Gastroesophageal sphincter (tissue), 4 donors: ENCODE results near the gene C19orf18. TPM values are rescaled to one million over a fixed set of nuclear protein-coding genes. Genes with fewer than 3 reads are reported as not detected.

Experiments
- ATAC-seq: fragments of 150-250 bp; one replicate; pipeline ENCODE4 v1.9.1; 2016; ENCODE audit warnings: mild to moderate bottlenecking, moderate library complexity
- H3K27ac ChIP-seq, 4 donors: fragments of 200-600 bp; sonication (generic) in 3 of 4; 1 replicate in 3 of 4; 2 replicates in 1 of 4; pipeline ENCODE4 v1.5.1; 2016 to 2019
- H3K27me3 ChIP-seq: fragments of 200-600 bp; sonication (generic); one replicate; pipeline ENCODE4 v1.5.1; 2019
- H3K36me3 ChIP-seq, 2 donors: fragments of 200-600 bp; sonication (generic); one replicate each; pipeline ENCODE4 v1.5.1; 2019; ENCODE audit warnings: control low read depth in 1 of 2
- H3K4me1 ChIP-seq, 3 donors: fragments of 200-600 bp; sonication (generic); 1 replicate in 2 of 3; 2 replicates in 1 of 3; pipeline ENCODE4 v1.5.1; 2016 to 2019; ENCODE audit warnings: control low read depth in 2 of 3
- H3K4me3 ChIP-seq, 2 donors: fragments of 200-600 bp; sonication (generic); one replicate each; pipeline ENCODE4 v1.5.1; 2019; ENCODE audit warnings: mild to moderate bottlenecking in 1 of 2, moderate library complexity in 1 of 2
- H3K9me3 ChIP-seq, 3 donors: fragments of 200-600 bp; sonication (generic); one replicate each; pipeline ENCODE4 v1.5.1; 2017 to 2019; ENCODE audit warnings: control low read depth in 2 of 3
- EP300 ChIP-seq: sonication (generic); formaldehyde crosslinking; IDR thresholded peaks from one replicate; pipeline ENCODE4 v1.6.1; 2017; ENCODE audit warnings: antibody characterized with exemption, mild to moderate bottlenecking
- POLR2A ChIP-seq, 2 donors: fragments of 450-650 bp; IDR thresholded peaks; one replicate each; pipeline ENCODE4 v1.6.1; 2017; ENCODE audit warnings: antibody characterized with exemption in 2 of 2, mild to moderate bottlenecking in 2 of 2, moderate library complexity in 1 of 2
- POLR2AphosphoS5 ChIP-seq: sonication (generic); formaldehyde crosslinking; IDR thresholded peaks from one replicate; pipeline ENCODE4 v1.6.1; 2017; ENCODE audit warnings: antibody characterized with exemption
- WGBS, 2 donors: methylation state at CpG; one replicate each; pipeline ENCODE4 v1.1.5; 2018; ENCODE audit warnings: low coverage in 1 of 2; 5-methylcytosine and 5-hydroxymethylcytosine counted together
- total RNA-seq, 4 donors: library from RNA; depleted of rRNA; stranded (reverse); fragments of >200 nt; gene quantifications; one replicate each; pipeline ENCODE4 v1.1.0, GENCODE V29; 2016
- TF ChIP-seq, protein P1 (sequence below), 4 experiments: fragments of 200-600 bp in 2 of 4; fragments of 450-650 bp in 2 of 4; sonication (generic) in 1 of 4; IDR thresholded peaks; one replicate each; pipeline ENCODE4 v1.5.1; 2017 to 2019; ENCODE audit warnings: antibody characterized with exemption in 4 of 4, mild to moderate bottlenecking in 2 of 4, moderate library complexity in 2 of 4

The C19orf18 gene
- total RNA-seq, 4 donors from 2014 or later = 4.8 TPM; not detected in 3

DNA sequence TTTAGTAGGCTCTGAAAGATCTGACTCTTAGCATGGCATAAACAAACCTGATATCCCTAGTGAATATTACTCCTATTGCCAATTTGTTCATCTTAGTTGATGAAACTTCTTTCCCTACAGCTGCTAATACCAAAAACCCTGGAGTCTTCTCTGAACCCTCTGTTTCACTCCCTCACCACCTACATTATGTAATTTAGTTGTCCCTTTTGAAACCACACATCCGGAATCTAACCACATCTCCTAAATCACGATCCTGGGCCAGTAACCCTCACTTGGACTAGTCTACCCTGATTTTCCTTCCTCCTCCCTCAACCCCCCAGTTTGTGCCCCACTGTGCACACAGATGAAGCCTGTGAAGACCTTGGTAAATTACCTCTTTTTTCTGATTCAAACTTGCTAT, 28.0 kb downstream of the C19orf18 start:
- H3K9me3 ChIP-seq = peaks cover 0 to 72% (median 0%) of the 10 kb centered on the region in 3 donors
- ATAC-seq = no peak
- WGBS, 2 donors = 58 to 82% methylated on average over 2 of the region's 2 CpGs
- no peak for TF ChIP-seq EP300
- no peak for TF ChIP-seq POLR2A (IDR thresholded peaks at IDR 0.05)
- TF ChIP-seq POLR2AphosphoS5 = no peak
- TF ChIP-seq, protein P1, sequence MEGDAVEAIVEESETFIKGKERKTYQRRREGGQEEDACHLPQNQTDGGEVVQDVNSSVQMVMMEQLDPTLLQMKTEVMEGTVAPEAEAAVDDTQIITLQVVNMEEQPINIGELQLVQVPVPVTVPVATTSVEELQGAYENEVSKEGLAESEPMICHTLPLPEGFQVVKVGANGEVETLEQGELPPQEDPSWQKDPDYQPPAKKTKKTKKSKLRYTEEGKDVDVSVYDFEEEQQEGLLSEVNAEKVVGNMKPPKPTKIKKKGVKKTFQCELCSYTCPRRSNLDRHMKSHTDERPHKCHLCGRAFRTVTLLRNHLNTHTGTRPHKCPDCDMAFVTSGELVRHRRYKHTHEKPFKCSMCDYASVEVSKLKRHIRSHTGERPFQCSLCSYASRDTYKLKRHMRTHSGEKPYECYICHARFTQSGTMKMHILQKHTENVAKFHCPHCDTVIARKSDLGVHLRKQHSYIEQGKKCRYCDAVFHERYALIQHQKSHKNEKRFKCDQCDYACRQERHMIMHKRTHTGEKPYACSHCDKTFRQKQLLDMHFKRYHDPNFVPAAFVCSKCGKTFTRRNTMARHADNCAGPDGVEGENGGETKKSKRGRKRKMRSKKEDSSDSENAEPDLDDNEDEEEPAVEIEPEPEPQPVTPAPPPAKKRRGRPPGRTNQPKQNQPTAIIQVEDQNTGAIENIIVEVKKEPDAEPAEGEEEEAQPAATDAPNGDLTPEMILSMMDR (IDR thresholded peaks at IDR 0.05) = no peak
- no peaks in the 10 kb centered on the region for H3K27me3 ChIP-seq
- peaks cover 2 to 47% of the 10 kb centered on the region in 2 donors for H3K36me3 ChIP-seq
- H3K4me3 ChIP-seq = peak overlapping the region in 1 of 2 donors; percentile 94
- peaks cover 2 to 27% (median 9%) of the 10 kb centered on the region in 3 donors for H3K4me1 ChIP-seq
- no peak overlapping the region for H3K27ac ChIP-seq

DNA sequence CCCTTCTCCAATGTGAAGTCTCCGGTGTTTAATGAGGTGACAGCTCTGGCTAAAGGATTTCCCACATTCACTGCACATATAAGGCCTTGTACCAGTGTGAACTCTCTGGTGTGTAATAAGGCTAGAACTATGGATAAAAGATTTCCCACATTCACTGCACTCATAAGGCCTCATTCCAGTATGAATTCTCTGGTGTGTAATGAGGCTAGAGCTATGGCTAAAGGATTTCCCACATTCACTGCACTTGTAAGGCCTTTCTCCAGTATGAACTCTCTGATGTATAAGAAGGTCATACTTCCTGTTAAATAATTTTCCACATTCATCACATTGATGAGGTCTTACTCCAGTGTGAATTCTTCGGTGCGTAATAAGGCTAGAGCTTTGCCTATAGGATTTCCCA, 32.7 kb downstream of the C19orf18 start:
- Histone ChIP-seq H3K4me1 (peaks cover 1 to 13% (median 6%) of the 10 kb centered on the region in 3 donors), H3K27ac (no peak overlapping the region), H3K9me3 (peaks cover 0 to 92% (median 0%) of the 10 kb centered on the region in 3 donors), H3K36me3 (peaks cover 2 to 92% of the 10 kb centered on the region in 2 donors), H3K27me3 (no peaks in the 10 kb centered on the region), H3K4me3 (no peak overlapping the region)
- 100% methylated on average over 3 of the region's 3 CpGs for WGBS, 2 donors
- no peak for ATAC-seq
- TF ChIP-seq, protein P1 (IDR thresholded peaks at IDR 0.05) = no peak
- no peak for TF ChIP-seq EP300
- TF ChIP-seq POLR2AphosphoS5 = no peak
- TF ChIP-seq POLR2A (IDR thresholded peaks at IDR 0.05) = no peak

DNA sequence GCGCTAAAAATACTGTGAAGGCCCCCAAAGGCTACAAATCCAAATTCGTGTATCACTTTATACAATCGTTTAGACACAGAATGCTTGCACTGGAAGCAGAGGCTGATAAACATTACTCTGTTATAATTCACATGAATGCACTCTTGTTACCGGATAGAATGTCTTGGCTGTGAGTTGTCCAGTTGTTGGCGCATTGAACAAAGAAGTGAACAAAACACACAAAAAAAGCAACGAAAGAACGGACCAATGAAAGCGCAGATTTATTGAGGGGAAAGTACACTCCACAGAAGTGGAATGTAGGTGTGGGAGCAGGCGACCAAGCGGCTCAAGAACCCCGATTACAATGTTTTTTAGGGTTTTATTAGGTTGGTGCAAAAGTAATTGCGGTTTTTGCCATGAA, 38.6 kb downstream of the C19orf18 start:
- ATAC-seq = no peak
- H3K27ac ChIP-seq = peak overlapping the region in 1 of 4 donors; percentile 85
- no peak overlapping the region for H3K4me3 ChIP-seq
- 78 to 82% methylated on average over 12 of the region's 12 CpGs for WGBS, 2 donors
- H3K4me1 ChIP-seq = peaks cover 0 to 16% (median 3%) of the 10 kb centered on the region in 3 donors
- H3K9me3 ChIP-seq = peaks cover 0 to 89% (median 0%) of the 10 kb centered on the region in 3 donors
- peaks cover 0 to 70% of the 10 kb centered on the region in 2 donors for H3K36me3 ChIP-seq
- TF ChIP-seq POLR2AphosphoS5 (no peak), EP300 (no peak), POLR2A (IDR thresholded peaks at IDR 0.05) (no peak)
- TF ChIP-seq, protein P1 (IDR thresholded peaks at IDR 0.05) = no peak
- no peaks in the 10 kb centered on the region for H3K27me3 ChIP-seq

DNA sequence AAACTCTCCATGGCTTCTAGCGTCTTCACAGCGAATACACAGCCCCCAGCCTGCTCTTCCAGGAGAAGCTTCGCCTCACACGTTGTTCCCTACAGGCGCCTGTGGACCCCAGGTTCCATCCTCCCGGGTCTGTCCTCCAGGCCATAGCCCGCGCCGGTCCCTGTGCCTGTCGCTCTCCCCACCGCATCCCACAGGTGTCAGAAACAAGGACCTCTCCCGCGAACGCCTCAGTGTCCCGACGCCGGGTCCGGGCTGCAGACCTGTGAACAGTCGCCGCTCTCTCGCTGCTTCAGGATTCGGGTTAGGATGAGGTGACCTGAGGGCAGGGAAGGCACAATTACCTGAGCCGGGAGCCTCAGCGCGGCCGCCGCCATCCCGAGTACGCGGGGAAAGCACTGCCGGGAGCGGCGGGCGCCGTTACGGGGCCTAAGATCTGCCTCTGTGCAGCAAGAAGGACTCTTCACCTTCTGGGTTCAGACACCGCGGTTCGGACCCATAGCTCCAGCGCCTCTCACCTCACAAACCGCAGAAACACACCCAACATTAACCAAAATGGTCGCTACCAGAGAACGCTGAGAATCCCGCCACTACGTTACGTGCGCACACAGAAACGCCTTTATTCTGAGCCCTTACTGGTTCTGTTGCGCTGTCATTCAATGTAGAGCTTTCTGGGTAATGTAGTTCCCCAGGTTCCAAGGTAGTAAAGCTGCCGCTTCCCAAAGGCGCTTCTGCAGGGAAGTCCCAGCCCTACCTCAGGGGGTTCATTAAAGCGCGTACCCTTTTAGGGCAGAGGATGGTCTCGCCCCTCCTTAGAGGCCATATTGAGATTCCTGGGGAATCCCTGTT, 39.3 kb downstream of the C19orf18 start, which contains the start of gene ZNF418:
Gene ZNF418 (minus strand): TSS at position 583 of the 846 bp plus-strand sequence. CDS start 1,580 bp downstream, outside the sequence.
- Histone ChIP-seq H3K27me3 (no peaks in the 10 kb centered on the region), H3K4me3 (peak within 1 kb of the TSS; percentile 51 to 78), H3K27ac (peak within 1 kb of the TSS; percentile 22 to 86 (median 86)), H3K9me3 (peaks cover 0 to 89% (median 0%) of the 10 kb centered on the region in 3 donors), H3K36me3 (peaks cover 0 to 70% of the 10 kb centered on the region in 2 donors), H3K4me1 (peaks cover 0 to 16% (median 3%) of the 10 kb centered on the region in 3 donors)
- no peak for TF ChIP-seq EP300
- TF ChIP-seq, protein P1 (IDR thresholded peaks at IDR 0.05) = no peak
- peak; percentile 10 for TF ChIP-seq POLR2AphosphoS5
- ATAC-seq = peak; percentile 85
- 2 to 3% methylated on average over 13 to 36 of the region's 54 CpGs for WGBS, 2 donors
